Neural cell (in vitro differentiated cells): ENCODE data around the gene ASXL1. TPM values are rescaled to one million over a fixed set of nuclear protein-coding genes. Genes with fewer than 3 reads are reported as not detected.

Experiments used
- H2AFZ ChIP-seq: fragments of 200-600, 300-800 bp; sonication (generic), shearing (Covaris generic); 2 replicates; pipeline ENCODE4 v1.6.0; 2014; ENCODE audit warnings: low read depth, mild to moderate bottlenecking, antibody characterized with exemption, low read length, moderate library complexity
- H3F3A ChIP-seq: fragments of 200-600 bp; shearing (Covaris generic); 2 replicates; pipeline ENCODE4 v1.6.1; 2016; ENCODE audit warnings: mild to moderate bottlenecking, moderate library complexity, mixed read lengths, antibody characterized with exemption, low read length; ENCODE audit not compliant: insufficient read depth, poor library complexity, severe bottlenecking
- H3K27ac ChIP-seq: fragments of 200-600, 300-800 bp; sonication (generic), shearing (Covaris generic); 2 replicates; pipeline ENCODE4 v1.5.1; 2014; ENCODE audit warnings: mild to moderate bottlenecking, low read length, moderate library complexity
- H3K27me3 ChIP-seq: fragments of 300-800, 200-600 bp; sonication (generic), shearing (Covaris generic); 2 replicates; pipeline ENCODE4 v1.6.0; 2014; ENCODE audit warnings: mild to moderate bottlenecking, low read depth, low read length, moderate library complexity; ENCODE audit not compliant: insufficient read depth
- H3K36me3 ChIP-seq: fragments of 300-800, 200-600 bp; sonication (generic), shearing (Covaris generic); 2 replicates; pipeline ENCODE4 v1.5.1; 2014; ENCODE audit warnings: mild to moderate bottlenecking, antibody characterized with exemption, low read length, moderate library complexity; ENCODE audit not compliant: insufficient read depth
- H3K4me2 ChIP-seq: fragments of 300-800, 200-600 bp; sonication (generic), shearing (Covaris generic); 2 replicates; pipeline ENCODE4 v1.6.0; 2014; ENCODE audit warnings: mild to moderate bottlenecking, low read length
- H3K4me3 ChIP-seq: fragments of 300-800, 200-600 bp; sonication (generic), shearing (Covaris generic); 2 replicates; pipeline ENCODE4 v1.5.1; 2014; ENCODE audit warnings: mild to moderate bottlenecking, low read length, moderate library complexity
- H3K79me2 ChIP-seq: fragments of 200-600 bp; shearing (Covaris generic); replicated peaks from 2 replicates; pipeline ENCODE4 v1.6.0; 2014; ENCODE audit warnings: mild to moderate bottlenecking, low read length, moderate library complexity; ENCODE audit not compliant: insufficient read depth
- H3K9ac ChIP-seq: fragments of 300-800, 200-600 bp; sonication (generic), shearing (Covaris generic); 2 replicates; pipeline ENCODE4 v1.6.1; 2016; ENCODE audit warnings: mild to moderate bottlenecking, low read length, mixed read lengths
- H3K9me2 ChIP-seq: fragments of 200-600 bp; shearing (Covaris generic); 2 replicates; pipeline ENCODE4 v1.6.1; 2016; ENCODE audit warnings: mild to moderate bottlenecking, low read length, mixed read lengths; ENCODE audit not compliant: insufficient read depth
- H3K9me3 ChIP-seq: fragments of 200-600, 300-800 bp; sonication (generic), shearing (Covaris generic); 2 replicates; pipeline ENCODE4 v1.6.1; 2016; ENCODE audit warnings: mild to moderate bottlenecking, mixed run types, low read length, moderate library complexity, mixed read lengths
- H4K20me1 ChIP-seq: fragments of 200-600 bp; shearing (Covaris generic); 2 replicates; pipeline ENCODE4 v1.6.1; 2016; ENCODE audit warnings: mild to moderate bottlenecking, mixed run types; ENCODE audit not compliant: insufficient read depth
- CTCF ChIP-seq: fragments of 450-650 bp; IDR thresholded peaks from 2 replicates; pipeline ENCODE4 v1.5.1; 2014; ENCODE audit warnings: antibody characterized with exemption, mild to moderate bottlenecking, moderate library complexity; ENCODE audit not compliant: poor library complexity, severe bottlenecking
- EP300 ChIP-seq: fragments of 450-650 bp; conservative IDR thresholded peaks from 2 replicates; pipeline ENCODE4 v1.6.1; 2014; ENCODE audit warnings: antibody characterized with exemption, mild to moderate bottlenecking, moderate library complexity; ENCODE audit not compliant: poor library complexity, severe bottlenecking
- EZH2 ChIP-seq: fragments of 200-600, 300-800 bp; shearing (Covaris generic), sonication (generic); IDR thresholded peaks from 2 replicates; pipeline ENCODE4 v1.6.1; 2014; ENCODE audit warnings: antibody characterized with exemption, low read length, borderline replicate concordance, mild to moderate bottlenecking; ENCODE audit not compliant: insufficient read depth, poor library complexity, severe bottlenecking
- MXI1 ChIP-seq: fragments of 450-650 bp; conservative IDR thresholded peaks from 2 replicates; pipeline ENCODE4 v1.6.1; 2014; ENCODE audit warnings: antibody characterized with exemption, mild to moderate bottlenecking; ENCODE audit not compliant: poor library complexity, severe bottlenecking
- POLR2AphosphoS5 ChIP-seq: IDR thresholded peaks from 2 replicates; pipeline ENCODE4 v1.6.1; 2012
- RAD21 ChIP-seq: fragments of 450-650 bp; conservative IDR thresholded peaks from 2 replicates; pipeline ENCODE4 v1.6.1; 2014; ENCODE audit warnings: antibody characterized with exemption, mild to moderate bottlenecking, moderate library complexity
- REST ChIP-seq: IDR thresholded peaks from 2 replicates; pipeline ENCODE4 v1.6.1; 2012; ENCODE audit warnings: borderline replicate concordance
- SMC3 ChIP-seq: fragments of 450-650 bp; conservative IDR thresholded peaks from 2 replicates; pipeline ENCODE4 v1.6.1; 2014; ENCODE audit warnings: antibody characterized with exemption, mild to moderate bottlenecking, moderate library complexity; ENCODE audit not compliant: poor library complexity
- TAF1 ChIP-seq: IDR thresholded peaks from 2 replicates; pipeline ENCODE4 v1.6.1; 2012; ENCODE audit warnings: low read depth
- polyA plus RNA-seq: library from polyadenylated mRNA; depleted of rRNA; stranded (reverse); fragments of >200 nt; gene quantifications from 2 replicates; pipeline ENCODE4 v1.2.3, GENCODE V29; 2014

ASXL1 gene
- polyA plus RNA-seq, 1 donor from 2014 or later: 45.9 TPM

GRCh38 chr20:32458061-32458836, 100.1 kb downstream of the ASXL1 start:
- H3K9me3 ChIP-seq: no peaks in the 10 kb centered on the region
- H3K9me2 ChIP-seq: no peaks in the 10 kb centered on the region
- peak overlapping the region; percentile 53 for H3K9ac ChIP-seq
- no peaks in the 10 kb centered on the region for H3K27me3 ChIP-seq
- no peak overlapping the region for H2AFZ ChIP-seq
- H3K79me2 ChIP-seq: peaks cover 32% of the 10 kb centered on the region
- H3K4me3 ChIP-seq: peak overlapping the region; percentile 61
- TF ChIP-seq EZH2 (no peak), MXI1 (no peak), CTCF (no peak), TAF1 (no peak), POLR2AphosphoS5 (no peak), RAD21 (no peak), SMC3 (no peak), EP300 (no peak), REST (no peak)
- no peaks in the 10 kb centered on the region for H3F3A ChIP-seq
- H3K36me3 ChIP-seq: no peaks in the 10 kb centered on the region
- H3K4me2 ChIP-seq: no peak overlapping the region
- peaks cover 17% of the 10 kb centered on the region for H4K20me1 ChIP-seq
- H3K27ac ChIP-seq: peak overlapping the region; percentile 65

GRCh38 chr20:32458837-32459220, 100.7 kb downstream of the ASXL1 start:
- H4K20me1 ChIP-seq: peaks cover 17% of the 10 kb centered on the region
- no peaks in the 10 kb centered on the region for H3K36me3 ChIP-seq
- no peak overlapping the region for H2AFZ ChIP-seq
- no peak overlapping the region for H3K4me3 ChIP-seq
- H3K9me3 ChIP-seq: no peaks in the 10 kb centered on the region
- no peaks in the 10 kb centered on the region for H3F3A ChIP-seq
- TF ChIP-seq TAF1 (no peak), MXI1 (no peak), EZH2 (no peak), EP300 (no peak), CTCF (no peak), RAD21 (no peak), REST (no peak), POLR2AphosphoS5 (no peak), SMC3 (no peak)
- no peak overlapping the region for H3K27ac ChIP-seq
- H3K9ac ChIP-seq: no peak overlapping the region
- no peaks in the 10 kb centered on the region for H3K9me2 ChIP-seq
- no peak overlapping the region for H3K4me2 ChIP-seq
- peaks cover 38% of the 10 kb centered on the region for H3K79me2 ChIP-seq
- H3K27me3 ChIP-seq: no peaks in the 10 kb centered on the region
